ENCODE results near the gene PARP12.

DNA sequence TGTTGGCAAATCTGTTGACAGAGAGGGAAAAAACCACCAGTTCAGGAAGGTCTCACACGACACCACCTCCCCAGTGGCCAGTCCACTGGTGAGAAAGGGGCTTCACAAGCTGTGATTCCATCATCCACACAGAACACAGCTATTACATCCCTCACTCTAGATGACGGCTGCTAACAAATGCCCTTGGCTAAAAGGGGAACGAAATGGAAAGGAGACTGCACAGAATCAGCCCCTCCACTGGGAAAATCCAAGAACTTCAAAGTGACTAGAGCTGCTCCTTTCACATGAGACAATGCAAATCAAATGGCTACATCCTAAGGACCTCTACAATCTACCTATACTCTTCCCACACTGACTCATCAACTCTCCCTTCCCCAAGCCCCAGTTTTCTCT, 5.6 kb downstream of the PARP12 start:
- TF ChIP-seq, protein P1, sequence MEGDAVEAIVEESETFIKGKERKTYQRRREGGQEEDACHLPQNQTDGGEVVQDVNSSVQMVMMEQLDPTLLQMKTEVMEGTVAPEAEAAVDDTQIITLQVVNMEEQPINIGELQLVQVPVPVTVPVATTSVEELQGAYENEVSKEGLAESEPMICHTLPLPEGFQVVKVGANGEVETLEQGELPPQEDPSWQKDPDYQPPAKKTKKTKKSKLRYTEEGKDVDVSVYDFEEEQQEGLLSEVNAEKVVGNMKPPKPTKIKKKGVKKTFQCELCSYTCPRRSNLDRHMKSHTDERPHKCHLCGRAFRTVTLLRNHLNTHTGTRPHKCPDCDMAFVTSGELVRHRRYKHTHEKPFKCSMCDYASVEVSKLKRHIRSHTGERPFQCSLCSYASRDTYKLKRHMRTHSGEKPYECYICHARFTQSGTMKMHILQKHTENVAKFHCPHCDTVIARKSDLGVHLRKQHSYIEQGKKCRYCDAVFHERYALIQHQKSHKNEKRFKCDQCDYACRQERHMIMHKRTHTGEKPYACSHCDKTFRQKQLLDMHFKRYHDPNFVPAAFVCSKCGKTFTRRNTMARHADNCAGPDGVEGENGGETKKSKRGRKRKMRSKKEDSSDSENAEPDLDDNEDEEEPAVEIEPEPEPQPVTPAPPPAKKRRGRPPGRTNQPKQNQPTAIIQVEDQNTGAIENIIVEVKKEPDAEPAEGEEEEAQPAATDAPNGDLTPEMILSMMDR (IDR thresholded peaks at IDR 0.05; ENCODE audit: insufficient read depth, low read depth, low read length), result no peak
- no peak for TF ChIP-seq EZH2 (IDR thresholded peaks at IDR 0.05; ENCODE audit: insufficient read depth, low read length)
